ENCODE measurements around the gene MAP3K7CL. TPM values are rescaled to one million over a fixed set of nuclear protein-coding genes. Genes with fewer than 3 reads are reported as not detected.

MAP3K7CL gene
- total RNA-seq, 2 experiments from 2014 or later, result 9.3 to 9.5 TPM

- Mint-ChIP-seq H3K4me3 (no peak overlapping the region), H3K36me3 (peaks cover 2% of the 10 kb centered on the region), H3K9me3 (ENCODE audit: low read depth) (no peaks in the 10 kb centered on the region), H3K27me3 (peaks cover 2% of the 10 kb centered on the region), H3K4me1 (no peaks in the 10 kb centered on the region), H3K27ac (no peak overlapping the region)
- CTCF ChIA-PET, result no interaction called here
- DNase-seq (no peak), ATAC-seq (no peak)
Observed at GRCh38 chr21:29215709-29216108, 85.3 kb downstream of the MAP3K7CL start.

GRCh38 chr21:29217818-29218291 lies 87.4 kb downstream of the MAP3K7CL start:
- H3K36me3 Mint-ChIP-seq, result peaks cover 2% of the 10 kb centered on the region
- no peak for ATAC-seq
- no peak overlapping the region for H3K4me3 Mint-ChIP-seq
- DNase-seq, result no peak
- peaks cover 2% of the 10 kb centered on the region for H3K27me3 Mint-ChIP-seq
- CTCF ChIA-PET, result interaction anchor here (0.7 kb wide), 1 partner anchor 77 kb away, joined by 3 read pairs; no protein-coding TSS in a partner anchor
- no peaks in the 10 kb centered on the region for H3K9me3 Mint-ChIP-seq (ENCODE audit: low read depth)
- no peaks in the 10 kb centered on the region for H3K4me1 Mint-ChIP-seq
- no peak overlapping the region for H3K27ac Mint-ChIP-seq

- H3K36me3 Mint-ChIP-seq, result peaks cover 2% of the 10 kb centered on the region
- H3K4me1 Mint-ChIP-seq, result no peaks in the 10 kb centered on the region
- no peak overlapping the region for H3K27ac Mint-ChIP-seq
- peaks cover 2% of the 10 kb centered on the region for H3K27me3 Mint-ChIP-seq
- CTCF ChIA-PET, result no interaction called here
- H3K9me3 Mint-ChIP-seq (ENCODE audit: low read depth), result no peaks in the 10 kb centered on the region
- ATAC-seq, result no peak
- DNase-seq, result no peak
- H3K4me3 Mint-ChIP-seq, result no peak overlapping the region
Observed at GRCh38 chr21:29218749-29219148, 88.3 kb downstream of the MAP3K7CL start.

- no peak for ATAC-seq
Observed at GRCh38 chr21:29219165-29219770, 88.8 kb downstream of the MAP3K7CL start.

GRCh38 chr21:29221253-29221744 lies 90.9 kb downstream of the MAP3K7CL start:
- no peak for DNase-seq
- no peak for ATAC-seq
- H3K36me3 Mint-ChIP-seq, result peaks cover 2% of the 10 kb centered on the region
- CTCF ChIA-PET, result no interaction called here
- no peaks in the 10 kb centered on the region for H3K9me3 Mint-ChIP-seq (ENCODE audit: low read depth)
- H3K4me1 Mint-ChIP-seq, result no peaks in the 10 kb centered on the region
- H3K4me3 Mint-ChIP-seq, result no peak overlapping the region
- H3K27ac Mint-ChIP-seq, result no peak overlapping the region
- H3K27me3 Mint-ChIP-seq, result peaks cover 17% of the 10 kb centered on the region

More at GRCh38 chr21:29219165-29219770, 88.8 kb downstream of the MAP3K7CL start:
- no peak for DNase-seq
- Mint-ChIP-seq H3K9me3 (ENCODE audit: low read depth) (no peaks in the 10 kb centered on the region), H3K27me3 (peaks cover 6% of the 10 kb centered on the region), H3K27ac (no peak overlapping the region), H3K4me3 (no peak overlapping the region), H3K4me1 (no peaks in the 10 kb centered on the region), H3K36me3 (peaks cover 2% of the 10 kb centered on the region)
- CTCF ChIA-PET, result no interaction called here

GRCh38 chr21:29224006-29224405 lies 93.6 kb downstream of the MAP3K7CL start:
- Mint-ChIP-seq H3K4me1 (peaks cover 3% of the 10 kb centered on the region), H3K27me3 (peaks cover 38% of the 10 kb centered on the region), H3K9me3 (ENCODE audit: low read depth) (no peaks in the 10 kb centered on the region), H3K36me3 (no peaks in the 10 kb centered on the region), H3K27ac (no peak overlapping the region), H3K4me3 (no peak overlapping the region)
- no peak for DNase-seq
- no peak for ATAC-seq
- CTCF ChIA-PET, result no interaction called here

Other genes with a start within 250 kb of the MAP3K7CL start
- 10 to 100 TPM; 24.7 to 27.1 TPM for gene LTN1, start 137.8 kb upstream of the MAP3K7CL start, total RNA-seq
- 10 to 100 TPM in 1 of 2 experiments, 1 to 10 TPM in 1; 6.9 to 12.2 TPM for gene RWDD2B, start 111.3 kb upstream of the MAP3K7CL start, total RNA-seq
- gene USP16, start 106.0 kb upstream of the MAP3K7CL start, total RNA-seq, result 10 to 100 TPM; 26.7 to 35.5 TPM
- gene CCT8, start 57.0 kb upstream of the MAP3K7CL start, total RNA-seq, result 100 to 1,000 TPM; 235 to 301 TPM
- 10 to 100 TPM; 19.1 to 22.1 TPM for gene BACH1, start 168.3 kb downstream of the MAP3K7CL start, total RNA-seq

Measured in activated CD8-positive, alpha-beta memory T cell treated with anti-CD3 and anti-CD28 coated beads, Interleukin-2, amount 10 ng/mL, durations not matched to agents 7 days and 5 days (primary cell).